ENCODE results near the gene REX1BD. TPM values are rescaled to one million over a fixed set of nuclear protein-coding genes. Genes with fewer than 3 reads are reported as not detected.
A peak's percentile ranks its signal among the peaks of the same experiment; 100 is the strongest.

REX1BD gene
- total RNA-seq, 1 experiment from 2014 or later = 72.3 TPM

GRCh38 chr19:18608805-18609716 lies 20.5 kb downstream of the REX1BD start:
- H4K8ac ChIP-seq (replicated peaks; ENCODE audit: insufficient read length, low read depth, low read length) = no peak overlapping the region
- no peak overlapping the region for H3K9ac ChIP-seq (ENCODE audit: extremely low read depth, insufficient read length, low read length)
- H3K9me3 ChIP-seq (ENCODE audit: control insufficient read depth, low read depth, low read length) = no peaks in the 10 kb centered on the region
- no peak overlapping the region for H3K18ac ChIP-seq (ENCODE audit: insufficient read length, low read depth, low read length)
- no peak overlapping the region for H2BK20ac ChIP-seq (ENCODE audit: low read depth, low read length, poor library complexity, severe bottlenecking)
- no peaks in the 10 kb centered on the region for H4K20me1 ChIP-seq (ENCODE audit: control insufficient read depth, insufficient read depth, insufficient read length)
- no peak overlapping the region for H3K56ac ChIP-seq (ENCODE audit: insufficient read length, low read depth, low read length)
- H3K4ac ChIP-seq (ENCODE audit: low read depth, low read length) = no peak overlapping the region
- H3K27ac ChIP-seq (ENCODE audit: insufficient read length, low read depth, low read length) = no peak overlapping the region
- H3K79me1 ChIP-seq (ENCODE audit: insufficient read depth, low read depth, low read length, poor library complexity, severe bottlenecking) = no peaks in the 10 kb centered on the region
- H3K36me3 Mint-ChIP-seq (ENCODE audit: insufficient read depth in 1 of 3, low read depth in 3 of 3) = peaks cover 0 to 2% (median 0%) of the 10 kb centered on the region in 3 experiments; a peak in 2 of 7 replicates
- WGBS (ENCODE audit: extremely low coverage, insufficient read length, low lambda C conversion rate) = no CpG with 5 or more reads among the region's 9 CpGs
- peak overlapping the region in 1 of 2 experiments; percentile 24; a peak in 4 of 5 replicates for H3K4me3 Mint-ChIP-seq
- H3K27me3 Mint-ChIP-seq (ENCODE audit: low read depth) = peaks cover 86% of the 10 kb centered on the region
- no peak overlapping the region for H3T11ph ChIP-seq (ENCODE audit: low read length)
- H2AK5ac ChIP-seq (ENCODE audit: insufficient read length, low read length) = no peak overlapping the region
- H3K27me3 ChIP-seq (ENCODE audit: insufficient read depth, low read length) = peaks cover 81% of the 10 kb centered on the region
- no peak overlapping the region for H2BK5ac ChIP-seq (ENCODE audit: insufficient read length, low read length)
- DNase-seq = no peak
- H3K79me2 ChIP-seq (ENCODE audit: insufficient read depth, low read length) = no peaks in the 10 kb centered on the region
- H2AFZ ChIP-seq (ENCODE audit: low read length) = no peak overlapping the region
- peaks cover 44 to 64% of the 10 kb centered on the region in 2 experiments for H3K4me1 Mint-ChIP-seq
- H4K5ac ChIP-seq (ENCODE audit: insufficient read length, low read depth, low read length) = no peak overlapping the region
- H3K23me2 ChIP-seq (ENCODE audit: insufficient read length, low read depth, low read length, poor library complexity, severe bottlenecking) = peaks cover 30% of the 10 kb centered on the region
- H4K91ac ChIP-seq (ENCODE audit: insufficient read length, low read depth, low read length) = no peak overlapping the region
- no peak overlapping the region for H3K4me2 ChIP-seq (ENCODE audit: insufficient read depth, insufficient read length, low read length)
- H3K27ac Mint-ChIP-seq = no peak overlapping the region
- no peak overlapping the region for H2BK120ac ChIP-seq (ENCODE audit: low read depth, low read length, poor library complexity, severe bottlenecking)
- no peak overlapping the region for H3K23ac ChIP-seq (ENCODE audit: insufficient read length, low read depth, low read length)
- no peak overlapping the region for H3K14ac ChIP-seq (ENCODE audit: insufficient read depth, low read length)
- TF ChIP-seq, protein P1, sequence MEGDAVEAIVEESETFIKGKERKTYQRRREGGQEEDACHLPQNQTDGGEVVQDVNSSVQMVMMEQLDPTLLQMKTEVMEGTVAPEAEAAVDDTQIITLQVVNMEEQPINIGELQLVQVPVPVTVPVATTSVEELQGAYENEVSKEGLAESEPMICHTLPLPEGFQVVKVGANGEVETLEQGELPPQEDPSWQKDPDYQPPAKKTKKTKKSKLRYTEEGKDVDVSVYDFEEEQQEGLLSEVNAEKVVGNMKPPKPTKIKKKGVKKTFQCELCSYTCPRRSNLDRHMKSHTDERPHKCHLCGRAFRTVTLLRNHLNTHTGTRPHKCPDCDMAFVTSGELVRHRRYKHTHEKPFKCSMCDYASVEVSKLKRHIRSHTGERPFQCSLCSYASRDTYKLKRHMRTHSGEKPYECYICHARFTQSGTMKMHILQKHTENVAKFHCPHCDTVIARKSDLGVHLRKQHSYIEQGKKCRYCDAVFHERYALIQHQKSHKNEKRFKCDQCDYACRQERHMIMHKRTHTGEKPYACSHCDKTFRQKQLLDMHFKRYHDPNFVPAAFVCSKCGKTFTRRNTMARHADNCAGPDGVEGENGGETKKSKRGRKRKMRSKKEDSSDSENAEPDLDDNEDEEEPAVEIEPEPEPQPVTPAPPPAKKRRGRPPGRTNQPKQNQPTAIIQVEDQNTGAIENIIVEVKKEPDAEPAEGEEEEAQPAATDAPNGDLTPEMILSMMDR (conservative IDR thresholded peaks at IDR 0.05) = no peak
- H2BK12ac ChIP-seq (ENCODE audit: insufficient read length, low read depth, low read length) = no peak overlapping the region
- peaks cover 0 to 2% of the 10 kb centered on the region in 2 experiments; a peak in 2 of 5 replicates for H3K9me3 Mint-ChIP-seq
- H2BK15ac ChIP-seq (ENCODE audit: low read depth, low read length) = no peak overlapping the region
- H3K4me1 ChIP-seq (ENCODE audit: insufficient read depth, low read length) = peaks cover 17% of the 10 kb centered on the region

All from H9 (cell line).